HG03378 (cell line): ENCODE measurements around the gene HOXC12.

Experiments
- ATAC-seq: cut with Tn5 transposase; IDR thresholded peaks from one replicate; pipeline ENCODE4 v1.9.1; 2021; ENCODE audit warnings: mild to moderate bottlenecking, moderate library complexity; ENCODE audit not compliant: unreplicated experiment

The HOXC12 gene

GRCh38 chr12:53940443-53941014 lies 14.2 kb upstream of the HOXC12 start:
- ATAC-seq, result no peak

GRCh38 chr12:53941187-53941586 lies 13.5 kb upstream of the HOXC12 start:
- ATAC-seq, result no peak

DNA sequence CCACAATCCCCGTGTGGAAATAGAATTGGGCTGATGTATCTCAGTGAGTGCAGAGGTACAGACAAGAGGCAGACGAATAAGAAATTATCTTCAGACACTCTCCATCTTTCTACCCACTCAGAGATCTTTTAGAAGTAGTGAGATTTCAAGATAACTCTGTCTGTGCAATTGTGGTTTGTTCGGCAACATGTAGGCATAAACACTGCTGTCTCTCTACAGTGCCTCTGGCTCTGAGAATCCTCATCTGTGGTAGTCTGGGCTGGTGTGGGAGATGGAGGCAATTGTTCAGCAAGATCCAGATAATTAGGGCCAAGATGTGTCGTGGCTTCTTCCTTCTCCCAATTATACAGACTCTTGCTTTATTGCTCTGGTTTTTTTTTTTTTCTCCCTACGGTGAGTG lies 13.0 kb upstream of the HOXC12 start:
- ATAC-seq, result no peak

GRCh38 chr12:53942467-53942997 lies 12.2 kb upstream of the HOXC12 start:
- ATAC-seq, result no peak

DNA sequence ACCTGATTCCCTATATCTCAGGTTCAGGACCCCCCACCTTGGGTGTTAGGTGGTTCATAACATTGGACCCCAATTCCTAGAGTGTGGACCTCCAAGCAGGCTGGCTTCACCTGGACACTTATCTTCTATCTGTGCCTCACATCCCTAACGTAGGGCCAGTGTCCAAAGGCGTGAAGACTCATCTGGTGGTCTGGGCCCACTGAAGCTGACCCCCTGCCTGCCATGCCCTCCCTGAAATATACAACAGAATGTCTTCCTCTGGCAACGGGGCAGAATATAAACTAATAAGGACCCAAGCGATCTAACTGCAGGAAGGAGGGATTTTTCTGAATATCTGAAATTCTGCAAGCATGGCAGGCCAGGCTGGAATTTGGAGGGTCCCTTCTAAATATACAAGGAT lies 10.5 kb upstream of the HOXC12 start:
- no peak for ATAC-seq

DNA sequence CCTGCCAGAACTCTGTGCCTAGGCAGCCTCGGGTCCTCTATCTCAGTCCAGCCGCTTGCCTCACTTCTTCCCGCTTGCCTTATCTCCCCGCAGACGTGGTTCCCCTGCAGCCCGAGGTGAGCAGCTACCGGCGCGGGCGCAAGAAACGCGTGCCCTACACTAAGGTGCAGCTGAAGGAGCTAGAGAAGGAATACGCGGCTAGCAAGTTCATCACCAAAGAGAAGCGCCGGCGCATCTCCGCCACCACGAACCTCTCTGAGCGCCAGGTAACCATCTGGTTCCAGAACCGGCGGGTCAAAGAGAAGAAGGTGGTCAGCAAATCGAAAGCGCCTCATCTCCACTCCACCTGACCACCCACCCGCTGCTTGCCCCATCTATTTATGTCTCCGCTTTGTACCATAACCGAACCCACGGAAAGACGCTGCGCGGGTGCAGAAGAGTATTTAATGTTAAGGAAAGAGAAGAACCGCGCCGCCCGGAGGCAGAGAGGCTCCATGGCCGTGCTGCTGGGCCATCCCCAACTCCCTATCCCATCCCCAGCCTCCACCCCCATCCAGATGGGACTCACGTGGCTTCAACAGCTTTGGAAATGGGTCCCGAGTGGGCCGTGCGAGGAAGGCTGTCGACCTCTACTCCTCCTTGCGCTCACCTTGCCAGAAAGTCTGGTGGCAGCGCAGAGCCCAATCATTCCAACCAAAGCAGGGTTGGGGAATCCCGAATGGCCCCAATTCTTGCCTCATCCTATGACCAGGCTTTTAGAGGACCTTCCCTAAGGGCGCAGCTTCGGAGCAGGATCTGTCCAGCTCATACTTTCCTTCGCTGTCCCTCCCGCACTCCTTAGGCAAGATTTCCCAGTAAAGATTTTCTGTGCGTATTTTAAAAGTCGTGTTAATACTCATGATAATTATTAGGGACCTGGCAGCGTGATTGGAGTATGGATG lies 9.5 kb upstream of the HOXC12 start:
- no peak for ATAC-seq

GRCh38 chr12:53947743-53948142 lies 7.0 kb upstream of the HOXC12 start:
- no peak for ATAC-seq

DNA sequence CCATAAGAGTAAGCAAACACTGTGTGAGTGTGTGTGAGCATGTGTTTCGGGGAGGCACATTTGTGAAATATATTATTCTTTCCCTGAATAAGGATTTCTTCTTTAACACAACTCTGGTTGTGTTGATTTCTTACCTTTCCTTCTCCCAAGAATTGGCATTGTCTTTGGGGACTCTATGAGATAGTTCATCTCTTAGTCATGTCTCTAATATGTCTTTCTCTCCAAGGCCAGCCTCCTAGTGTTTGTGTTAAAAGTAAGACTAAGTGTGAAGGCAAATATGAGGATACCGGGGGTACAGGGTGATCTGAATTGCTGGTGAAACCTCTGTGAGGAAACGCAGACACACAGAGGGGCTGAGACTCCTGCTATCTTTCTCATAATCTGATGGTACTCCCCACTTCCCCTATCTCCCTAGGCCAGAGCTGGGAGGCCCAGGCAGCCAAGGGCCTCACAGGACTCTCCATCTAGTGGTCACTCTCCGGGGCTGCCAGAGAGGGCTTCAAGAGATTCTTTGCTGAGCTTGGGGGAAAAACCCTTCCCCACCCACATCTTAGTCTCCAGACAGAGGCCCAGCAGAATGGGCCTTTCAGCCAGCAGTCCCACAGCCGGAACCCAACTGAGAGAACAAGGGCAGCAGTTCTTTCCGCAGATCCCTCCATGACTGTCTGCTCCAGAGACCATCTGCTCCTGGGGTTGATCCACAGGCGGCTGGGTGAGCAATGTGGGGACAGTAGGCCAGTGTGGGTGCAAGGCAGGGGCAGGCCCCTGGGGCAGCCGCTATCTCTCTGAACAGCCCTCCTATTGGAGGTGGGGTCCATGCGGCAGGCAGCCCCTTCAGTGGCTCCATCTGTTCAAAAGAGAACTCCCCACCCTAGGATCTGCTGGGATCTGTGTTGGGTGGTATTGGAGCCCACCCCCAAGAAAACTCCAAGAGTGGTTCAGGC lies 5.8 kb upstream of the HOXC12 start:
- ATAC-seq, result no peak

- ATAC-seq, result no peak
These were observed 4.9 kb upstream of the HOXC12 start for GRCh38 chr12:53949631-53950436.

- ATAC-seq, result no peak
These were observed 4.3 kb upstream of the HOXC12 start for GRCh38 chr12:53950437-53950773.

DNA sequence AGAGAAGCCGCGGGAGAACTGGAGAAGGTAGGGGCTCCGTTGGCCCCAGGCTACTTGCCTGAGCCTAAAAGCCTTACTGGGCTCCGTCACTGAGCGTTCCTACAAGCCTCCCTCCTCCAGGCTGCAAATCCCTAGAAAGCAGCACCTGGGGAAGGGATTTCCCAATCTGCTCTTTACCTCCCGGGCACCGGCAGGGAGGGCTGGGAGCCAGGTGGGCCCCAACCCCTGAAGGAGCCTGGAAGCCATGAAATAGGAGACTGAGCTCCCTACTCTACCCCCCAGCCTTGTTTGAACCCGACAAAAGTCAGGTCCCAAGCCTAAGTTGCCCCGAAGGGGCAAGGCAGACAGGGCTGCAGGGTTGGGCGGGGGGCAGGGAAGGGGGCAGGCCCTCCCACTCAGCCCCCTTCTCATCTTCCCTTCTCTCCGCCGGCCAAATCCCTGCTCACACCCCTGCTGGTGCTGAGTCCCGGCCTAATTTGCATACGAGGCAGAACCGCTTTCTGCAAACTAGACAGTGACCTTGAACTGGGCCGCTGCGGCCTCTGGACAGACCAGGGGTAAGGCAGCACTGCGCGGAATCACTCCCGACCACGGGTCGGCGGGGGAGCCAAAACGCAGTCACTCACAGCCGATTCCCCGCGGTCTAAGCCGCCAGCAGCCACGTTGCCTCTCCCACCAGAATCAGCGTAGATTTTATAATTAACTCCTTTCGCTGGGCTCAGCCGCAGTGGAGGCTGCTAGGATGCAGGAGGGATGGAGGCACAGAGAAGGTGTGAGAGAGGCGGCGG lies 3.7 kb upstream of the HOXC12 start:
- no peak for ATAC-seq

DNA sequence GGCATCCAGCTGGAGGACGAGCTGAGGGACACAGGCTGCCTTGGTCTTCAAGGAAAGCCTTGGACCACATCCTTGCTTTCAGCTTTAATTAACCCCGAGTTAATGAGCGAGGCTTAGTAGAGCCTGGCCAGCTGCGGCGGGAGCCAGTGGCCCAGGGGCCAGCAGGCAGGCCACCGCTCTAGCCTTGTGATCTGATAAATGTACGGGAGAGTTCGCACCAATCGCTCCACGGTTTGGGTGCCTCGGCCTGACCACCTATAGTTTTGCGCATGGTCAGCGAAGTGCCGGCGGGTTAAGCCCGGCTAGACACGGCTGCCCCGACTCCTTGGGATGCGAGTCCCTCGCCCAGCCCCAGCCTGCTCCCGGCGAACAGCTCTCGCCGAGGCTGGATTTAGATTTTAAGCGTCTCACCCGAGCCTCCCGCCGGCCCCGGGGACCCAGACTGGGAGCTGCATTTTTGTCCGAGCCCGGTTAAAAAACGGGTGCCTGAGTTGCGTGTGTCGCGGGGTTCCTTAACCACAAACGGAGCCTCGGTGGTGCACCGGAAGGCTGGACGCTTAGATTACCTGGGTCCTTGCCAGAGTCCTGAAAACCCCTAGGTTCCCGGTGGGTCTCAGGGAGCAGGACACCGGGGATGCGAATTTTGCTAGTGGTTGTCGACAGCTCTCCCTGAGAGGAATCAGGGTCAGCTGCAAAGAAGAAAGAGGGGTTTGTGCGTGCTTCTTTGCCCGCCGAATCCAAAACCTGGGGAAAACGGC lies 2.9 kb upstream of the HOXC12 start:
- no peak for ATAC-seq

DNA sequence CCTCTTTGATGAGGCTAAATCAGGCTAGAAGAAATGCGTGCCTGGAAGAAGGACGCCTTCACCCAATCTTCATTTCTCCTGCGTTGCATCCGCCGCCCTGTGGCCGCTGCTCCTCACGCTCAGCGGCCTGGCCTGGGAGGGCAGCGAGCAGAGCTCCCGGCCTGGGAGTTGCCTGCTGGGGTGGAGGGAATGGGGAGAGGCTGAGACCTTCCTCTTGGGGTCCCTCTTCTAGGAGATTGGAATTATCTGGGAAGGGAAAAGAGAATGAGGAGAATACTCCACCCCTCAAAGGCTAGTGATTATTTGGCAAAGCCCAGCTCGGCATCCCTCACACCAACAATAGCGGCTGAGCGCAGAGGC lies 2.4 kb upstream of the HOXC12 start:
- no peak for ATAC-seq

GRCh38 chr12:53952871-53953734 lies 1.6 kb upstream of the HOXC12 start:
- no peak for ATAC-seq

GRCh38 chr12:53953831-53954693 lies 641 bp upstream of the HOXC12 start:
- ATAC-seq, result no peak

GRCh38 chr12:53955036-53955775 lies 503 bp downstream of the HOXC12 start:
- no peak for ATAC-seq
